ENCODE data around the gene NBPF6. TPM values are rescaled to one million over a fixed set of nuclear protein-coding genes. Genes with fewer than 3 reads are reported as not detected.

The NBPF6 gene
- total and polyA plus RNA-seq, 10 of the 15 experiments (the other 5 are each of a cell fraction or from before 2014, with no cell fraction given) = not detected

- TF ChIP-seq ATF3 (IDR thresholded peaks at IDR 0.05; ENCODE audit: borderline replicate concordance, extremely low read depth, low read depth, low read length) (no peak), NFIC (IDR thresholded peaks at IDR 0.05; ENCODE audit: low read depth, low read length) (no peak), ZNF384 (IDR thresholded peaks at IDR 0.05; ENCODE audit: borderline replicate concordance, low read depth, low read length) (no peak), CHD2 (IDR thresholded peaks at IDR 0.05; ENCODE audit: borderline replicate concordance, low read depth, low read length) (no peak)
These were observed 61.6 kb downstream of the NBPF6 start (continued) for GRCh38 chr1:108511764-108512163.

GRCh38 chr1:108512239-108513043, 62.3 kb downstream of the NBPF6 start:
- CTCF ChIA-PET = interaction anchor here (0.7 to 13.5 kb wide), 23 partner anchors 9 to 734 kb away, joined by 3 to 258 read pairs (median 5); partner anchors contain the start of genes EEIG2, PRPF38B and SLC25A24
- no peak for TF ChIP-seq ZBTB11 (CRISPR knock-in tag; IDR thresholded peaks at IDR 0.05)
- TF ChIP-seq ZNF592 (IDR thresholded peaks at IDR 0.05) = 0 out of 2 replicates have a peak, but pooled peaks have one; percentile 60
- TF ChIP-seq CTCF (IDR thresholded peaks at IDR 0.05 in 2 of 3, conservative IDR thresholded peaks at IDR 0.05 in 1 of 3; ENCODE audit: control insufficient read depth in 2 of 3, extremely low read depth in 1 of 3, insufficient read depth in 1 of 3, low read depth in 3 of 3, low read length in 3 of 3) = peak; percentile 69 to 91 (median 76)

More at GRCh38 chr1:108512239-108513043, 62.3 kb downstream of the NBPF6 start:
- Histone ChIP-seq H3K36me3 (ENCODE audit: control insufficient read depth in 2 of 2, insufficient read depth in 2 of 2, low read length in 1 of 2) (no peaks in the 10 kb centered on the region), H4K20me1 (ENCODE audit: control insufficient read depth, insufficient read depth) (no peaks in the 10 kb centered on the region), H3K4me3 (no peak overlapping the region), H3K27me3 (replicated peaks in 1 of 2; ENCODE audit: control insufficient read depth in 2 of 2, insufficient read depth in 2 of 2, low read length in 1 of 2) (no peaks in the 10 kb centered on the region), H3K9ac (ENCODE audit: control insufficient read depth, insufficient read depth, low read length) (no peak overlapping the region), H3K79me2 (ENCODE audit: control insufficient read depth, insufficient read depth, low read length) (no peaks in the 10 kb centered on the region), H3K4me1 (ENCODE audit: control insufficient read depth, insufficient read depth, low read length) (no peaks in the 10 kb centered on the region), H3K4me2 (ENCODE audit: control insufficient read depth, insufficient read depth) (no peak overlapping the region), H2AFZ (ENCODE audit: control insufficient read depth, low read depth, low read length) (no peak overlapping the region), H3K27ac (ENCODE audit: control insufficient read depth, insufficient read depth) (no peak overlapping the region), H3K9me3 (replicated peaks; ENCODE audit: control insufficient read depth, insufficient read depth, low read length) (no peaks in the 10 kb centered on the region)
- ATAC-seq = peak; percentile 61; the same call in 2 of the 3 replicates
- WGBS (ENCODE audit: insufficient coverage, insufficient replicate concordance, low lambda C conversion rate, missing lambda C conversion rate) = 58% methylated on average over 6 of the region's 6 CpGs
- peak; percentile 94 for FAIRE-seq
- no peak for DNase-seq (ENCODE audit: low read depth, low spot score)
- SMC1A ChIA-PET (ENCODE audit: uncharacterized antibody, unreplicated experiment) = interaction anchor here (0.7 to 9.8 kb wide), 20 partner anchors 10 to 730 kb away, joined by 3 to 161 read pairs (median 4); partner anchors contain the start of gene EEIG2
- in situ Hi-C loops (cut with MboI) (loop anchor here (5.0 to 25.0 kb wide), 2 partner anchors 50 to 725 kb away; partner anchors contain the start of gene EEIG2), intact Hi-C loops (cut with micrococcal nuclease; ENCODE audit: unreplicated experiment) (loop anchor here (1.0 to 5.0 kb wide), 5 partner anchors 49 to 385 kb away; partner anchors contain the start of gene PRPF38B)
- RAD21 ChIA-PET (ENCODE audit: unreplicated experiment) = interaction anchor here (0.7 to 4.7 kb wide), 9 partner anchors 9 to 132 kb away, joined by 3 to 92 read pairs (median 5); partner anchors contain the start of gene EEIG2
- POLR2A ChIA-PET = interaction anchor here (1.0 to 1.2 kb wide), 2 partner anchors 45 to 50 kb away, joined by 3 read pairs; no protein-coding TSS in a partner anchor
- BruUV-seq (replicated peaks) = no TSS peak
